GM19468 (cell line): Measurements from ENCODE around the gene DEFB127.
"Not testable (repeated sequence)": the region's sequence is repeated elsewhere in the genome, so short reads cannot be mapped to it uniquely, and the experiment has no call there.

Experiments
- ATAC-seq: cut with Tn5 transposase; IDR thresholded peaks from one replicate; pipeline ENCODE4 v1.9.1; 2021; ENCODE audit warnings: mild to moderate bottlenecking, moderate library complexity, moderate number of reproducible peaks; ENCODE audit not compliant: unreplicated experiment; ENCODE audit errors: extremely low read depth

Gene DEFB127

GRCh38 chr20:157154-157553, at the start of gene DEFB127:
TSS of gene DEFB127 (plus strand) at chr20:157454. CDS start at chr20:157545, 91 bp downstream.
- no peak for ATAC-seq

GRCh38 chr20:112396-112795, 44.9 kb upstream of the DEFB127 start:
- ATAC-seq: no peak

GRCh38 chr20:117518-117917, 39.7 kb upstream of the DEFB127 start:
- no peak for ATAC-seq

- ATAC-seq: not testable (repeated sequence)
Observed at GRCh38 chr20:129786-130323, 27.4 kb upstream of the DEFB127 start.

GRCh38 chr20:137668-138490, 19.4 kb upstream of the DEFB127 start:
- ATAC-seq: no peak

GRCh38 chr20:142290-142689, 15.0 kb upstream of the DEFB127 start, which contains the start of gene DEFB126:
TSS of gene DEFB126 (plus strand) at chr20:142590. CDS start at chr20:142629, 39 bp downstream.
- ATAC-seq: no peak

GRCh38 chr20:145877-146276, 11.4 kb upstream of the DEFB127 start:
- no peak for ATAC-seq

- ATAC-seq: no peak
Observed at GRCh38 chr20:152131-152530, 5.1 kb upstream of the DEFB127 start.

- ATAC-seq: no peak
Observed at GRCh38 chr20:164618-165017, 7.4 kb downstream of the DEFB127 start.

GRCh38 chr20:168876-169275, 11.6 kb downstream of the DEFB127 start:
- ATAC-seq: no peak

- no peak for ATAC-seq
Observed at GRCh38 chr20:184288-184687, 27.0 kb downstream of the DEFB127 start.

GRCh38 chr20:187733-188132, 30.5 kb downstream of the DEFB127 start:
- ATAC-seq: no peak

GRCh38 chr20:189611-190010, 32.4 kb downstream of the DEFB127 start, which contains the start of gene DEFB128:
TSS of gene DEFB128 (minus strand) at chr20:189711. CDS start at chr20:189623, 88 bp downstream.
- no peak for ATAC-seq

- no peak for ATAC-seq
Observed at GRCh38 chr20:198225-198624, 41.0 kb downstream of the DEFB127 start.

GRCh38 chr20:199996-200395, 42.7 kb downstream of the DEFB127 start:
- no peak for ATAC-seq

- ATAC-seq: not testable (repeated sequence)
Observed at GRCh38 chr20:203630-204029, 46.4 kb downstream of the DEFB127 start.
